Loucy (cell line): Measurements from ENCODE around the gene SPATA20.

ENCODE experiments used
- H2AFZ ChIP-seq: fragments of 200-600 bp; sonication (generic); 2 replicates; pipeline ENCODE4 v1.6.0; 2016; ENCODE audit warnings: antibody characterized with exemption, mild to moderate bottlenecking, low read length, moderate library complexity
- H3F3A ChIP-seq: fragments of 200-600 bp; 2 replicates; pipeline ENCODE4 v1.6.0; 2016; ENCODE audit warnings: antibody characterized with exemption, low read depth, mild to moderate bottlenecking
- H3K27me3 ChIP-seq: fragments of 200-600 bp; sonication (generic); 2 replicates; pipeline ENCODE4 v1.6.1; 2014; ENCODE audit warnings: low read length, mild to moderate bottlenecking; ENCODE audit not compliant: insufficient read depth, poor library complexity, severe bottlenecking
- H3K36me3 ChIP-seq: fragments of 200-600 bp; sonication (generic); 2 replicates; pipeline ENCODE4 v1.6.1; 2016; ENCODE audit warnings: low read length; ENCODE audit not compliant: insufficient read depth
- H3K4me1 ChIP-seq: fragments of 200-600 bp; sonication (generic); 2 replicates; pipeline ENCODE4 v1.5.1; 2014; ENCODE audit warnings: low read length, mild to moderate bottlenecking; ENCODE audit not compliant: insufficient read depth, poor library complexity, severe bottlenecking
- H3K4me2 ChIP-seq: fragments of 200-600 bp; sonication (generic); 2 replicates; pipeline ENCODE4 v1.6.0; 2014; ENCODE audit warnings: antibody characterized with exemption, low read length, low read depth, mild to moderate bottlenecking; ENCODE audit not compliant: poor library complexity, severe bottlenecking
- H3K4me3 ChIP-seq: fragments of 200-600 bp; sonication (generic); 2 replicates; pipeline ENCODE4 v1.5.1; 2014; ENCODE audit warnings: low read length, mild to moderate bottlenecking, mixed read lengths; ENCODE audit not compliant: poor library complexity, severe bottlenecking
- H3K79me2 ChIP-seq: fragments of 200-600 bp; sonication (generic); 2 replicates; pipeline ENCODE4 v1.6.1; 2014; ENCODE audit warnings: low read length; ENCODE audit not compliant: insufficient read depth
- H3K9ac ChIP-seq: fragments of 200-600 bp; sonication (generic); 2 replicates; pipeline ENCODE4 v1.6.0; 2014; ENCODE audit warnings: mild to moderate bottlenecking, low read depth, low read length, moderate library complexity; ENCODE audit not compliant: poor library complexity, severe bottlenecking
- H3K9me2 ChIP-seq: fragments of 200-600 bp; sonication (generic); replicated peaks from 2 replicates; pipeline ENCODE4 v1.6.1; 2016; ENCODE audit warnings: low read depth, low read length, mixed read lengths
- H3K9me3 ChIP-seq: fragments of 200-600 bp; sonication (generic); 2 replicates; pipeline ENCODE4 v1.6.1; 2014; ENCODE audit warnings: mild to moderate bottlenecking, antibody characterized with exemption, low read length, low read depth; ENCODE audit not compliant: insufficient read depth
- H4K20me1 ChIP-seq: fragments of 200-600 bp; sonication (generic); 2 replicates; pipeline ENCODE4 v1.6.0; 2014; ENCODE audit warnings: antibody characterized with exemption, low read length, mild to moderate bottlenecking; ENCODE audit not compliant: insufficient read depth, poor library complexity, severe bottlenecking
- CTCF ChIP-seq: fragments of 200-600 bp; sonication (generic); conservative IDR thresholded peaks from 2 replicates; pipeline ENCODE4 v1.5.1; 2014; ENCODE audit warnings: mild to moderate bottlenecking, antibody characterized with exemption, low read length
- EZH2phosphoT487 ChIP-seq: fragments of 200-600 bp; IDR thresholded peaks from 2 replicates; pipeline ENCODE4 v1.6.1; 2018; ENCODE audit warnings: antibody characterized with exemption, mild to moderate bottlenecking, moderate library complexity, borderline replicate concordance

Gene SPATA20

GRCh38 chr17:50517504-50518383, 29.2 kb upstream of the SPATA20 start:
- Histone ChIP-seq H3K9me3 (no peaks in the 10 kb centered on the region), H2AFZ (no peak overlapping the region), H3F3A (no peaks in the 10 kb centered on the region), H3K9me2 (no peaks in the 10 kb centered on the region), H3K9ac (no peak overlapping the region), H3K4me3 (no peak overlapping the region), H4K20me1 (no peaks in the 10 kb centered on the region), H3K4me1 (no peaks in the 10 kb centered on the region), H3K36me3 (no peaks in the 10 kb centered on the region), H3K4me2 (no peak overlapping the region), H3K79me2 (no peaks in the 10 kb centered on the region), H3K27me3 (no peaks in the 10 kb centered on the region)
- TF ChIP-seq CTCF (no peak), EZH2phosphoT487 (no peak)

- no peak overlapping the region for H3K4me3 ChIP-seq
- H3K4me2 ChIP-seq, result no peak overlapping the region
- no peaks in the 10 kb centered on the region for H3K79me2 ChIP-seq
- H3K9me3 ChIP-seq, result no peaks in the 10 kb centered on the region
- no peak overlapping the region for H2AFZ ChIP-seq
- TF ChIP-seq CTCF (no peak), EZH2phosphoT487 (no peak)
- H4K20me1 ChIP-seq, result no peaks in the 10 kb centered on the region
- no peaks in the 10 kb centered on the region for H3F3A ChIP-seq
- no peaks in the 10 kb centered on the region for H3K27me3 ChIP-seq
- no peaks in the 10 kb centered on the region for H3K36me3 ChIP-seq
- H3K9me2 ChIP-seq, result no peaks in the 10 kb centered on the region
- H3K4me1 ChIP-seq, result no peaks in the 10 kb centered on the region
- no peak overlapping the region for H3K9ac ChIP-seq
These were observed 28.5 kb upstream of the SPATA20 start for GRCh38 chr17:50518384-50519023.

- Histone ChIP-seq H3K9me2 (no peaks in the 10 kb centered on the region), H3K4me1 (no peaks in the 10 kb centered on the region), H3K9ac (no peak overlapping the region), H3K79me2 (no peaks in the 10 kb centered on the region), H3K9me3 (no peaks in the 10 kb centered on the region), H3K36me3 (no peaks in the 10 kb centered on the region), H3K4me2 (no peak overlapping the region), H3F3A (no peaks in the 10 kb centered on the region), H3K4me3 (no peak overlapping the region), H4K20me1 (no peaks in the 10 kb centered on the region), H3K27me3 (no peaks in the 10 kb centered on the region), H2AFZ (no peak overlapping the region)
- no peak for TF ChIP-seq CTCF
- TF ChIP-seq EZH2phosphoT487, result no peak
These were observed 27.7 kb upstream of the SPATA20 start for GRCh38 chr17:50519141-50519834.
